ENCODE data around the gene PTGES2. TPM values are rescaled to one million over a fixed set of nuclear protein-coding genes. Genes with fewer than 3 reads are reported as not detected.

PTGES2 gene
- total RNA-seq, 1 donor from 2014 or later = 80.3 TPM

DNA sequence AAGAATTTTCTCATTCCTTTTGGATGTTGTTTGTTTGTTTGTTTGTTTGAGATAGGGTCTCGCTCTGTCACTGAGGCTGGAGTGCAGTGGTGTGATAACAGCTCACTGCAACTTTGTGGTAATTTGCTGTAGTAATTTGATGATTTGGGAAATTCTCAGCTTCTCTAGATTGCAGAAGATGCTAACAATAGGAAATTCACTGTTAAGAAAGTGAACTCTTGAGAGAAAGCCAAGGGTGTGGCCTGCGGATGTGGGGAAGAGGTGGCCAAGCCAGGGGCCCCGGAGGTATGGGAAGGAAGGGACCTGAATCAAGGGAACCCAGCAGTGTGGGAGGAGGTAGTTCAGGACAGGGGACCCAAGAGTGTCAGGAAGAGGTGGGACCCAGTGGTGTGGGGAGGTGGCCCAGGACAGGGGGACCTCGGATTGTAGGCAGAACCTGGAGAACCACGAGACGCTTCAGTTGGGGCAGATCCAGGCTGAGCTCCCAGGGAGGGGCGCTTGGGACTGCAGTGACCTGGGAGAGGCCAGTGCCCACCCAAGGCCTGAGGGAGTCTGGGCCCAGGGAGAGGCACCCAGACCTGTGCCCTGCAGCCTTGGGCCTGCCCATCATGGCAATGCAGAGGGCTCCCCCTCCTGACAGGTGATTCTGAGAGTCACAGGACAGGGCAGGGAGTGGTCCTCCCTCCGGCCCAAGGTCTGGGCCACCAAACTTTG lies 16.2 kb upstream of the PTGES2 start:
- H3K9me3 Mint-ChIP-seq (ENCODE audit: unreplicated experiment) = no peaks in the 10 kb centered on the region
- H3K27me3 Mint-ChIP-seq (ENCODE audit: unreplicated experiment) = no peaks in the 10 kb centered on the region
- H3K4me3 Mint-ChIP-seq (ENCODE audit: unreplicated experiment) = no peak overlapping the region
- no peaks in the 10 kb centered on the region for H3K36me3 Mint-ChIP-seq (ENCODE audit: unreplicated experiment)
- H3K4me1 Mint-ChIP-seq (ENCODE audit: unreplicated experiment) = peaks cover 1% of the 10 kb centered on the region
- H3K27ac Mint-ChIP-seq (ENCODE audit: unreplicated experiment) = no peak overlapping the region
- TF ChIP-seq CTCF (IDR thresholded peaks at IDR 0.05) = no peak
- DNase-seq (ENCODE audit: extremely low spot score, unreplicated experiment) = no peak

GRCh38 chr9:128142596-128142995 lies 15.1 kb upstream of the PTGES2 start:
- no peak for DNase-seq (ENCODE audit: extremely low spot score, unreplicated experiment)
- H3K4me3 Mint-ChIP-seq (ENCODE audit: unreplicated experiment) = no peak overlapping the region
- no peaks in the 10 kb centered on the region for H3K36me3 Mint-ChIP-seq (ENCODE audit: unreplicated experiment)
- no peaks in the 10 kb centered on the region for H3K9me3 Mint-ChIP-seq (ENCODE audit: unreplicated experiment)
- H3K27me3 Mint-ChIP-seq (ENCODE audit: unreplicated experiment) = peaks cover 2% of the 10 kb centered on the region
- H3K4me1 Mint-ChIP-seq (ENCODE audit: unreplicated experiment) = peaks cover 1% of the 10 kb centered on the region
- H3K27ac Mint-ChIP-seq (ENCODE audit: unreplicated experiment) = no peak overlapping the region
- no peak for TF ChIP-seq CTCF (IDR thresholded peaks at IDR 0.05)

- Mint-ChIP-seq H3K27ac (ENCODE audit: unreplicated experiment) (no peak overlapping the region), H3K27me3 (ENCODE audit: unreplicated experiment) (peaks cover 7% of the 10 kb centered on the region), H3K36me3 (ENCODE audit: unreplicated experiment) (no peaks in the 10 kb centered on the region), H3K4me3 (ENCODE audit: unreplicated experiment) (no peak overlapping the region), H3K4me1 (ENCODE audit: unreplicated experiment) (peaks cover 1% of the 10 kb centered on the region), H3K9me3 (ENCODE audit: unreplicated experiment) (no peaks in the 10 kb centered on the region)
- TF ChIP-seq CTCF (IDR thresholded peaks at IDR 0.05) = no peak
- no peak for DNase-seq (ENCODE audit: extremely low spot score, unreplicated experiment)
These were observed 14.5 kb upstream of the PTGES2 start for GRCh38 chr9:128142061-128142460.

GRCh38 chr9:128141604-128142003 lies 14.1 kb upstream of the PTGES2 start:
- Mint-ChIP-seq H3K9me3 (ENCODE audit: unreplicated experiment) (no peaks in the 10 kb centered on the region), H3K4me1 (ENCODE audit: unreplicated experiment) (peaks cover 1% of the 10 kb centered on the region), H3K27ac (ENCODE audit: unreplicated experiment) (no peak overlapping the region), H3K36me3 (ENCODE audit: unreplicated experiment) (no peaks in the 10 kb centered on the region), H3K27me3 (ENCODE audit: unreplicated experiment) (peaks cover 11% of the 10 kb centered on the region), H3K4me3 (ENCODE audit: unreplicated experiment) (no peak overlapping the region)
- TF ChIP-seq CTCF (IDR thresholded peaks at IDR 0.05) = no peak
- no peak for DNase-seq (ENCODE audit: extremely low spot score, unreplicated experiment)

GRCh38 chr9:128139621-128140020 lies 12.1 kb upstream of the PTGES2 start:
- Mint-ChIP-seq H3K27ac (ENCODE audit: unreplicated experiment) (no peak overlapping the region), H3K9me3 (ENCODE audit: unreplicated experiment) (peaks cover 1% of the 10 kb centered on the region), H3K4me3 (ENCODE audit: unreplicated experiment) (no peak overlapping the region), H3K4me1 (ENCODE audit: unreplicated experiment) (peaks cover 5% of the 10 kb centered on the region), H3K27me3 (ENCODE audit: unreplicated experiment) (peaks cover 28% of the 10 kb centered on the region), H3K36me3 (ENCODE audit: unreplicated experiment) (peaks cover under 1% of the 10 kb centered on the region)
- TF ChIP-seq CTCF (IDR thresholded peaks at IDR 0.05) = no peak
- no peak for DNase-seq (ENCODE audit: extremely low spot score, unreplicated experiment)
